Stimulated activated CD4-positive, alpha-beta T cell treated with anti-CD3 and anti-CD28 coated beads, TNF-alpha, amount 100 ng/mL, for 24 hours (primary cell): ENCODE measurements around the gene CD247.

Experiments used
- DNase-seq, 3 experiments: peaks; one replicate each; pipeline ENCODE4 v3.0.0-alpha.2; 2020; ENCODE audit warnings: low read depth in 3 of 3

CD247 gene

GRCh38 chr1:167542109-167543032 lies 24.0 kb upstream of the CD247 start:
- DNase-seq: no peak

- DNase-seq: no peak
Measured at GRCh38 chr1:167541610-167542009, 23.3 kb upstream of the CD247 start.

- no peak for DNase-seq
Measured at GRCh38 chr1:167541003-167541402, 22.7 kb upstream of the CD247 start.

- no peak for DNase-seq
Measured at GRCh38 chr1:167538657-167539056, 20.3 kb upstream of the CD247 start.

- peak in 1 of 3 experiments; percentile 58 for DNase-seq
Measured at GRCh38 chr1:167533851-167534300, 15.5 kb upstream of the CD247 start.

- no peak for DNase-seq
Measured at GRCh38 chr1:167532964-167533824, 14.9 kb upstream of the CD247 start.

- no peak for DNase-seq
Measured at GRCh38 chr1:167532375-167532774, 14.0 kb upstream of the CD247 start.

- DNase-seq: no peak
Measured at GRCh38 chr1:167529829-167530474, 11.6 kb upstream of the CD247 start.

- no peak for DNase-seq
Measured at GRCh38 chr1:167528057-167528728, 9.9 kb upstream of the CD247 start.

GRCh38 chr1:167526667-167527383 lies 8.5 kb upstream of the CD247 start:
- DNase-seq: no peak

- DNase-seq: no peak
Measured at GRCh38 chr1:167524651-167525050, 6.3 kb upstream of the CD247 start.

GRCh38 chr1:167522246-167522645 lies 3.9 kb upstream of the CD247 start:
- DNase-seq: no peak

- no peak for DNase-seq
Measured at GRCh38 chr1:167520711-167521206, 2.4 kb upstream of the CD247 start.

- DNase-seq: peak; percentile 82 to 94 (median 86)
Measured at GRCh38 chr1:167517535-167518330, 596 bp downstream of the CD247 start.

- no peak for DNase-seq
Measured at GRCh38 chr1:167516404-167517388, 1.6 kb downstream of the CD247 start.

GRCh38 chr1:167515893-167516321 lies 2.4 kb downstream of the CD247 start:
- DNase-seq: no peak

- no peak for DNase-seq
Measured at GRCh38 chr1:167515461-167515860, 2.9 kb downstream of the CD247 start.

- DNase-seq: no peak
Measured at GRCh38 chr1:167514288-167514687, 4.0 kb downstream of the CD247 start.
